HepG2 (cell line): Measurements from ENCODE around the gene SPCS1. TPM values are rescaled to one million over a fixed set of nuclear protein-coding genes. Genes with fewer than 3 reads are reported as not detected.

Experiments used
- AGO2 ChIP-seq: fragments of 200-400 bp; formaldehyde crosslinking; optimal IDR thresholded peaks from 2 replicates; pipeline ENCODE3; 2017; ENCODE audit warnings: mild to moderate bottlenecking, low read depth, low read length, moderate library complexity
- BATF2 ChIP-seq: sonication (generic); formaldehyde crosslinking; IDR thresholded peaks from 2 replicates; pipeline ENCODE4 v1.8.0; 2022; ENCODE audit warnings: mild to moderate bottlenecking, missing genetic modification reagents, moderate library complexity
- CBX1 ChIP-seq: IDR thresholded peaks from one replicate; pipeline ENCODE4 v1.6.1; 2016; ENCODE audit warnings: antibody characterized with exemption, low read depth
- ERF ChIP-seq: IDR thresholded peaks from 2 replicates; pipeline ENCODE4 v1.6.1; 2018; ENCODE audit warnings: missing biosample characterization, missing genetic modification reagents
- ETV5 ChIP-seq: IDR thresholded peaks from 2 replicates; pipeline ENCODE4 v1.6.1; 2018; ENCODE audit warnings: missing biosample characterization, missing genetic modification reagents, inconsistent platforms, borderline replicate concordance
- KAT2B ChIP-seq: fragments of 150-350 bp; IDR thresholded peaks from 2 replicates; pipeline ENCODE4 v1.6.1; 2014; ENCODE audit warnings: low read depth, low read length, borderline replicate concordance
- KAT8 ChIP-seq: IDR thresholded peaks from 2 replicates; pipeline ENCODE4 v1.6.1; 2016; ENCODE audit warnings: missing genetic modification reagents, missing compliant biosample characterization
- KDM5B ChIP-seq: sonication (generic); formaldehyde crosslinking; IDR thresholded peaks from 2 replicates; pipeline ENCODE4 v1.4.0; 2020; ENCODE audit warnings: missing genetic modification reagents, mild to moderate bottlenecking, borderline replicate concordance
- SKI ChIP-seq: fragments of 450-650 bp; IDR thresholded peaks from one replicate; pipeline ENCODE4 v1.6.1; 2018; ENCODE audit warnings: mild to moderate bottlenecking; ENCODE audit not compliant: partially characterized antibody
- STAG1 ChIP-seq: sonication (generic); formaldehyde crosslinking; IDR thresholded peaks from 2 replicates; pipeline ENCODE4 v1.4.0; 2020; ENCODE audit warnings: missing genetic modification reagents
- TFAP4 ChIP-seq: sonication (generic); IDR thresholded peaks from 2 replicates; pipeline ENCODE4 v1.6.1; 2016; ENCODE audit warnings: low read depth, borderline replicate concordance
- TFDP2 ChIP-seq: sonication (generic); formaldehyde crosslinking; IDR thresholded peaks from 2 replicates; pipeline ENCODE4 v1.4.0; 2020; ENCODE audit warnings: missing genetic modification reagents
- ZFP36L1 ChIP-seq: sonication (generic); formaldehyde crosslinking; IDR thresholded peaks from 2 replicates; pipeline ENCODE4 v1.8.0; 2022; ENCODE audit warnings: mild to moderate bottlenecking, missing genetic modification reagents, moderate library complexity
- ZFYVE20 ChIP-seq: sonication (generic); formaldehyde crosslinking; IDR thresholded peaks from 2 replicates; pipeline ENCODE4 v1.8.0; 2023; ENCODE audit warnings: low read depth, mild to moderate bottlenecking, moderate library complexity, missing genetic modification reagents, borderline replicate concordance
- ZMYM2 ChIP-seq: sonication (generic); formaldehyde crosslinking; IDR thresholded peaks from 2 replicates; pipeline ENCODE4 v1.8.0; 2022; ENCODE audit warnings: mild to moderate bottlenecking, missing genetic modification reagents
- ZNF263 ChIP-seq: sonication (generic); formaldehyde crosslinking; IDR thresholded peaks from 2 replicates; pipeline ENCODE4 v1.4.0; 2020; ENCODE audit warnings: missing genetic modification reagents
- polyA plus RNA-seq, 8 experiments: library from polyadenylated mRNA; depleted of rRNA in 3 of 8; stranded (reverse) in 7 of 8; unstranded in 1 of 8; fragments of >200 nt; fragmentation: Illumina TruSeq in 4 of 8; extraction: Trizol in 4 of 8; gene quantifications; 2 replicates each; pipeline versions ENCODE4 v1.2.1 to v1.2.3, GENCODE V29; 2011 to 2016; ENCODE audit warnings: low read depth in 4 of 8, missing spikeins in 1 of 8, mixed read lengths in 1 of 8; ENCODE audit not compliant: insufficient read depth in 1 of 8
- total RNA-seq, 5 experiments: library from RNA; depleted of rRNA; stranded (reverse); fragments of >200 nt; fragmentation: Illumina TruSeq; extraction: Trizol; gene quantifications; 2 replicates each; pipeline ENCODE4 v1.2.3, GENCODE V29; 2016; ENCODE audit warnings: low read depth in 1 of 5
- TF ChIP-seq, protein P1 (sequence below): IDR thresholded peaks from 2 replicates; pipeline ENCODE4 v1.6.1; 2016
- TF ChIP-seq, protein P2 (sequence below): sonication (generic); formaldehyde crosslinking; IDR thresholded peaks from 2 replicates; pipeline ENCODE4; 2020; ENCODE audit warnings: missing genetic modification reagents, mild to moderate bottlenecking, borderline replicate concordance
- TF ChIP-seq, protein P3 (sequence below): sonication (generic); formaldehyde crosslinking; IDR thresholded peaks from 2 replicates; pipeline ENCODE4 v1.8.1; 2023; ENCODE audit warnings: mild to moderate bottlenecking, missing genetic modification reagents

The SPCS1 gene
- total and polyA plus RNA-seq, 2 of the 13 experiments (the other 11 are each of a cell fraction or from before 2014, with no cell fraction given) = 84.6 to 120 TPM

DNA sequence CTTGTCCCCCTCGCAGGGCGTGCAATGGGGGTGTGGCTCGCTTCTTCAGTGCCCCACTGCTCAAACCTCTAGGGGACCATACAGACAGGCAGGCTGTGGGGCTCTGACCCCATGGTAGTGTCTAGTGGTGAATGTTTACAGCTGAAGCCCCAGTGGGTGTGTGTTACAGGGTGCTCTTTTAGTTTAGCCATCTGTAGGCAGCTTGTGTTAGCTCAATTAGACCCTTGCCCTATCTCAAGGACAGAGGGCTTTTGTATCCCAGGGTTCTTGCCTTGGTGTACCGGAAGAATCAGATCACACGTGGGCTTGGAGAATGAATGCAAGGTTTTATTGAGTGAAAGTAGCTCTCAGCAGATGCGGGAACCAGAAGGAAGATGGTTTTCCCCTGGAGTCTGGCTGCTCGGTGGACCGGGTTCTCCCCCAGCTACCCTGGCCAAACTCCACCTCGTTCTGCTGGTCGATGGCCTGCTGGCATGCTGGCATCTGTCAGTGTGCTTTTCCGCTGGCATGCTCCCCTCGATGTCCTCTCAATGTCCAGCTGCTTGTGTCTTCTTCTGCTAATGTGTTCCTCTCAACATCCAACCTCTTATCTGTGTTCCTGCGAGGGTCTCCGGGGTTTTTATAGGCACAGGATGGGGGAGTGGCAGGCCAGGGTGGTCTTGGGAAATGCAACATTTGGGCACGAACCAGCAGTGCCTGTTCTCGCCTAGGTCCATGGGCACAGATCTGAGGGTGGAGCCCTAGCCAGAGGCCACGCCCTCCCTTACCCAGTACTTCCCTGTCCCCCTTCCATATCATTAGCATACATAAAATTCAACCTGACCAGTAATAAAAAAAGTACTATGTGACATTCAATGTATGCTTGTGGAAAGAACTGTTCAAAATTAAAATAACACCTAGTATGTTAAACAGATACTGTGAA lies 6.6 kb downstream of the SPCS1 start (continued):
- TF ChIP-seq ZFP36L1 = no peak
- TF ChIP-seq, protein P1, sequence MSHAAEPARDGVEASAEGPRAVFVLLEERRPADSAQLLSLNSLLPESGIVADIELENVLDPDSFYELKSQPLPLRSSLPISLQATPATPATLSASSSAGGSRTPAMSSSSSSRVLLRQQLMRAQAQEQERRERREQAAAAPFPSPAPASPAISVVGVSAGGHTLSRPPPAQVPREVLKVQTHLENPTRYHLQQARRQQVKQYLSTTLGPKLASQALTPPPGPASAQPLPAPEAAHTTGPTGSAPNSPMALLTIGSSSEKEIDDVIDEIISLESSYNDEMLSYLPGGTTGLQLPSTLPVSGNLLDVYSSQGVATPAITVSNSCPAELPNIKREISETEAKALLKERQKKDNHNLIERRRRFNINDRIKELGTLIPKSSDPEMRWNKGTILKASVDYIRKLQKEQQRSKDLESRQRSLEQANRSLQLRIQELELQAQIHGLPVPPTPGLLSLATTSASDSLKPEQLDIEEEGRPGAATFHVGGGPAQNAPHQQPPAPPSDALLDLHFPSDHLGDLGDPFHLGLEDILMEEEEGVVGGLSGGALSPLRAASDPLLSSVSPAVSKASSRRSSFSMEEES (CRISPR knock-in tag) = no peak
- TF ChIP-seq, protein P2, sequence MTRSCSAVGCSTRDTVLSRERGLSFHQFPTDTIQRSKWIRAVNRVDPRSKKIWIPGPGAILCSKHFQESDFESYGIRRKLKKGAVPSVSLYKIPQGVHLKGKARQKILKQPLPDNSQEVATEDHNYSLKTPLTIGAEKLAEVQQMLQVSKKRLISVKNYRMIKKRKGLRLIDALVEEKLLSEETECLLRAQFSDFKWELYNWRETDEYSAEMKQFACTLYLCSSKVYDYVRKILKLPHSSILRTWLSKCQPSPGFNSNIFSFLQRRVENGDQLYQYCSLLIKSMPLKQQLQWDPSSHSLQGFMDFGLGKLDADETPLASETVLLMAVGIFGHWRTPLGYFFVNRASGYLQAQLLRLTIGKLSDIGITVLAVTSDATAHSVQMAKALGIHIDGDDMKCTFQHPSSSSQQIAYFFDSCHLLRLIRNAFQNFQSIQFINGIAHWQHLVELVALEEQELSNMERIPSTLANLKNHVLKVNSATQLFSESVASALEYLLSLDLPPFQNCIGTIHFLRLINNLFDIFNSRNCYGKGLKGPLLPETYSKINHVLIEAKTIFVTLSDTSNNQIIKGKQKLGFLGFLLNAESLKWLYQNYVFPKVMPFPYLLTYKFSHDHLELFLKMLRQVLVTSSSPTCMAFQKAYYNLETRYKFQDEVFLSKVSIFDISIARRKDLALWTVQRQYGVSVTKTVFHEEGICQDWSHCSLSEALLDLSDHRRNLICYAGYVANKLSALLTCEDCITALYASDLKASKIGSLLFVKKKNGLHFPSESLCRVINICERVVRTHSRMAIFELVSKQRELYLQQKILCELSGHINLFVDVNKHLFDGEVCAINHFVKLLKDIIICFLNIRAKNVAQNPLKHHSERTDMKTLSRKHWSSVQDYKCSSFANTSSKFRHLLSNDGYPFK (CRISPR knock-in tag) = no peak
- TF ChIP-seq ERF (CRISPR knock-in tag) = no peak
- TF ChIP-seq ZNF263 = no peak
- TF ChIP-seq ETV5 (CRISPR knock-in tag) = peak; percentile 42; the same call in 1 of the 2 replicates
- no peak for TF ChIP-seq ZFYVE20 (CRISPR knock-in tag)
- TF ChIP-seq CBX1 = no peak
- TF ChIP-seq AGO2 = peak; percentile 35
- TF ChIP-seq, protein P3, sequence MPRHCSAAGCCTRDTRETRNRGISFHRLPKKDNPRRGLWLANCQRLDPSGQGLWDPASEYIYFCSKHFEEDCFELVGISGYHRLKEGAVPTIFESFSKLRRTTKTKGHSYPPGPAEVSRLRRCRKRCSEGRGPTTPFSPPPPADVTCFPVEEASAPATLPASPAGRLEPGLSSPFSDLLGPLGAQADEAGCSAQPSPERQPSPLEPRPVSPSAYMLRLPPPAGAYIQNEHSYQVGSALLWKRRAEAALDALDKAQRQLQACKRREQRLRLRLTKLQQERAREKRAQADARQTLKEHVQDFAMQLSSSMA (CRISPR knock-in tag) = no peak
- no peak for TF ChIP-seq STAG1 (CRISPR knock-in tag)
- no peak for TF ChIP-seq KAT8 (CRISPR knock-in tag)
- TF ChIP-seq KDM5B = no peak
- TF ChIP-seq BATF2 (CRISPR knock-in tag) = no peak
- TF ChIP-seq SKI = no peak
- no peak for TF ChIP-seq KAT2B
- no peak for TF ChIP-seq TFDP2
- 0 out of 2 replicates have a peak, but pooled peaks have one; percentile 17 for TF ChIP-seq TFAP4
- 0 out of 2 replicates have a peak, but pooled peaks have one; percentile 25 for TF ChIP-seq ZMYM2 (CRISPR knock-in tag)
